Measurements from ENCODE around the gene MAN1A1. TPM values are rescaled to one million over a fixed set of nuclear protein-coding genes. Genes with fewer than 3 reads are reported as not detected.
"Not testable (repeated sequence)": the region's sequence is repeated elsewhere in the genome, so short reads cannot be mapped to it uniquely, and the experiment has no call there.

The MAN1A1 gene
- total RNA-seq, 1 donor from 2014 or later = 15.0 TPM

GRCh38 chr6:119311514-119312142 is 37.9 kb downstream of the MAN1A1 start:
- no peak for DNase-seq (ENCODE audit: low spot score)
- intact Hi-C loops (cut with DNase I) = loop anchor here (2.0 to 5.0 kb wide), 2 partner anchors 23 to 816 kb away; no protein-coding TSS in a partner anchor

GRCh38 chr6:119310486-119311036 is 39.0 kb downstream of the MAN1A1 start:
- intact Hi-C loops (cut with DNase I) = loop anchor here (5.0 kb wide), 1 partner anchor 817 kb away; no protein-coding TSS in a partner anchor
- no peak for DNase-seq (ENCODE audit: low spot score)

- no peak for DNase-seq (ENCODE audit: low spot score)
- intact Hi-C loops (cut with DNase I) = no loop called here
Observed at GRCh38 chr6:119308991-119309657, 40.4 kb downstream of the MAN1A1 start.

GRCh38 chr6:119308048-119308570 is 41.5 kb downstream of the MAN1A1 start:
- DNase-seq (ENCODE audit: low spot score) = no peak
- intact Hi-C loops (cut with DNase I) = no loop called here

- intact Hi-C loops (cut with DNase I) = no loop called here
- no peak for DNase-seq (ENCODE audit: low spot score)
Observed at GRCh38 chr6:119307056-119307455, 42.5 kb downstream of the MAN1A1 start.

- intact Hi-C loops (cut with DNase I) = no loop called here
- no peak for DNase-seq (ENCODE audit: low spot score)
Observed at GRCh38 chr6:119306396-119306968, 43.1 kb downstream of the MAN1A1 start.

- no peak for DNase-seq (ENCODE audit: low spot score)
- intact Hi-C loops (cut with DNase I) = no loop called here
Observed at GRCh38 chr6:119303164-119303887, 46.2 kb downstream of the MAN1A1 start.

- intact Hi-C loops (cut with DNase I) = no loop called here
- no peak for DNase-seq (ENCODE audit: low spot score)
Observed at GRCh38 chr6:119301429-119301828, 48.1 kb downstream of the MAN1A1 start.

GRCh38 chr6:119299694-119300093 is 49.9 kb downstream of the MAN1A1 start:
- intact Hi-C loops (cut with DNase I) = no loop called here
- DNase-seq (ENCODE audit: low spot score) = no peak

- no peak for DNase-seq (ENCODE audit: low spot score)
- intact Hi-C loops (cut with DNase I) = no loop called here
Observed at GRCh38 chr6:119297049-119297448, 52.5 kb downstream of the MAN1A1 start.

GRCh38 chr6:119296036-119297035 is 53.2 kb downstream of the MAN1A1 start:
- no peak for DNase-seq (ENCODE audit: low spot score)
- intact Hi-C loops (cut with DNase I) = no loop called here

GRCh38 chr6:119294984-119295383 is 54.6 kb downstream of the MAN1A1 start:
- no peak for DNase-seq (ENCODE audit: low spot score)
- intact Hi-C loops (cut with DNase I) = no loop called here

- DNase-seq (ENCODE audit: low spot score); intact Hi-C loops (cut with DNase I): not testable (repeated sequence)
Observed at GRCh38 chr6:119291060-119291459, 58.5 kb downstream of the MAN1A1 start.

GRCh38 chr6:119290306-119290705 is 59.3 kb downstream of the MAN1A1 start:
- no peak for DNase-seq (ENCODE audit: low spot score)
- intact Hi-C loops (cut with DNase I) = no loop called here

GRCh38 chr6:119289651-119290050 is 59.9 kb downstream of the MAN1A1 start:
- DNase-seq (ENCODE audit: low spot score) = no peak
- intact Hi-C loops (cut with DNase I) = no loop called here

- intact Hi-C loops (cut with DNase I) = no loop called here
- DNase-seq (ENCODE audit: low spot score) = no peak
Observed at GRCh38 chr6:119285908-119286625, 63.5 kb downstream of the MAN1A1 start.

- DNase-seq (ENCODE audit: low spot score) = no peak
- intact Hi-C loops (cut with DNase I) = no loop called here
Observed at GRCh38 chr6:119284861-119285521, 64.6 kb downstream of the MAN1A1 start.

All from cardiac septum (tissue), 1 donor.